Stimulated activated CD4-positive, alpha-beta T cell treated with anti-CD3 and anti-CD28 coated beads, TNF-alpha, amount 100 ng/mL, for 4 hours (primary cell): ENCODE measurements around the gene ANAPC2.

Source experiments
- DNase-seq, 3 experiments: peaks; one replicate each; pipeline ENCODE4 v3.0.0-alpha.2; 2020; ENCODE audit warnings: low read depth in 3 of 3

Gene ANAPC2

GRCh38 chr9:137162505-137163364 is 25.6 kb downstream of the ANAPC2 start:
- no peak for DNase-seq

- DNase-seq, result no peak
Measured at GRCh38 chr9:137161558-137162486, 26.5 kb downstream of the ANAPC2 start.

- DNase-seq, result no peak
Measured at GRCh38 chr9:137160716-137161557, 27.4 kb downstream of the ANAPC2 start.

DNA sequence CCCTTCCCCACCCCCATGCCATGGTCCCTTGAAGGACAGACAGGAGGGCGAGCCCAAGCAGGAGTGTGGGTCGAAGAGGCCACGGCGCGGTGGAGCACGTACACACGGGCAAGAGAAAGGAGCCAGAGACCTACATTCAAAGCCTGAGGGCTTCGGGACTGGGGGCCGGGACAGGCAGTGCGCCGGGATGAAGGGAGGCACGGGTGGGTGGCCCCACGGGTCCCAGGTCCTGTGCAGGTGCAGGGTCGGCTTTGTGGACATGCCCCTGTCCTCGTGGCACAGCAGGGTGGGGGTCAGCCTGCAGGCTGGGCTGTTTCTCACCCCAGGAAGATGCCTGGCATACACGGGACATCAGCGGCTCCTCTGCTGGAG is 28.3 kb downstream of the ANAPC2 start:
- DNase-seq, result no peak

GRCh38 chr9:137159105-137160053 is 29.0 kb downstream of the ANAPC2 start:
- DNase-seq, result no peak

GRCh38 chr9:137158625-137159024 is 29.7 kb downstream of the ANAPC2 start:
- no peak for DNase-seq

- no peak for DNase-seq
Measured at GRCh38 chr9:137157618-137158415, 30.5 kb downstream of the ANAPC2 start.

GRCh38 chr9:137156567-137157375 is 31.6 kb downstream of the ANAPC2 start:
- peak; percentile 37 to 65 (median 59) for DNase-seq

DNA sequence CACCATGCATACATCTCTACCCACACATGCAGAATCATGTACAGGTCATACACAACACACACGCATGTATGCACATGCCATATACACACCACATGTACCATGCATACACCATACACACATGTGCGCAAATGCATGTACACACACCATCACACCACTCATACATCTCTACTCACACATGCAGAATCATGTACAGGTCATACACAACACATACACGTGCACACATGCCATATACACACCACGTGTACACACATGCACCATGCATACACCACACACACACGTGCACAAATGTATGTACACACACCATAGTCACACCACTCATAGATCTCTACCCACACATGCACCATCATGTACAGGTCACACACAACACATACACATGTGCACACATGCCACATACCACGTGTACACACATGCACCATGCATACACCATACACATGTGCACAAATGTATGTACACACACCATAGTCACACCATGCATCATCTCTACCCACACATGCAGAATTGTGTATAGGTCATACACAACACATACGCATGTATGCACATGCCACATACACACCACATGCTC is 35.4 kb downstream of the ANAPC2 start:
- no peak for DNase-seq

DNA sequence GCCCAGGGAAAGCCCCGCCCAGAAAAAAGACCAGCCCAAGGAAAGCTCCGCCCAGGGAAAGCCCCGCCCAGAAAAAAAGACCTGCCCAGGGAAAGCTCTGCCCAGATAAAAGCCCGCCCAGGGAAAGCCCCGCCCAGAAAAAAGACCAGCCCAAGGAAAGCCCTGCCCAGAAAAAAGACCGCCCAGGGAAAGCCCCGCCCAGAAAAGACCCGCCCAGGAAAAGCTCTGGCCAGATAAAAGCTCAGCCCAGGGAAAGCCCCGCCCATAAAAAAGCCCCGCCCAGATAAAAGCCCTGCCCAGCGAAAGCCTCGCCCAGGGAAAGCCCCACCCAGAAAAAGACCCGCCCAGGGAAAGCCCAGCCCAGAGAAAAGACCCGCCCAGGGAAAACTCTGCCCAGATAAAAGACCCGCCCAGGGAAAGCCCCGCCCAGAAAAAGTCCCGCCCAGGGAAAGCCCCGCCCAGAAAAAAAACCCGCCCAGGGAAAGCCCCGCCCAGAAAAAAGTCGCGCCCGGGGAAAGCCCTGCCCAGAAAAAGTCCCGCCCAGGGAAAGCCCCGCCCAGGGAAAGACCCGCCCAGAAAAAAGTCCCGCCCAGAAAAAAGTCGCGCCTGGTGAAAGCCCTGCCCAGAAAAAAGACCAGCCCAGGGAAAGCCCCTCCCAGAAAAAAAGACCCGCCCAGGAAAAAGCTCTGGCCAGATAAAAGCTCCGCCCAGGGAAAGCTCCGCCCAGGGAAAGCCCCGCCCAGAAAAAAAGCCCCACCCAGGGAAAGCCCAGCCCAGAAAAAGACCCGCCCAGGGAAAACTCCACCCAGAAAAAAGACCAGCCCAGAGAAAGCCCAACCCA is 37.5 kb downstream of the ANAPC2 start:
- DNase-seq, result no peak

DNA sequence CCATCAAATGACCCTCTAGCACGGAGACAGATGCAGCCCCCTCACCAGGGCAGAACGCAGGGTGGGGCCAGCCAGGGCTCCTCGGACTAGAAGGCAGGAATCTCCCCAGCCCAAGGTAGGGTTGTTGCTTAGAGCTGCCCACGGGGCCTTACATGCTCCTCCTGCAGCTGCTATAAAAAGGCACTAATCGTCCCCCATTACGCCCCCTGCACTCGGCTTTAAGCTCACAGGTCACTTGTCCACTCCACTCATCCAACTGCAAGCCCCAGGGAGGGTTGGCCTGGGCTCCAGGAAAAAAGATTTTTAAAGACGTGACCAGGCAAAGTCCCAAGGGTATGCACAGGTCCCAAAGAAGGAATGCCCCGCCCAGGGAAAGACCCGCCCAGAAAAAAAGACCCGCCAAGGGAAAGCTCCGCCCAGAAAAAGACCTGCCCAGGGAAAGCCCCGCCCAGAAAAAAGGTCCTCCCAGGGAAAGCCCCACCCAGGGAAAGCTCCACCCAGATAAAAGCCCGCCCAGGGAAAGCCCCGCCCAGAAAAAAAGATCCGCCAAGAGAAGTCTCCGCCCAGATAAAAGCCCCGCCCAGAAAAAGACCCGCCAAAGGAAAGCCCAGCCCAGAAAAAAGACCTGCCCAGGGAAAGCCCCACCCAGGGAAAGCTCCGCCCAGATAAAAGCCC is 38.3 kb downstream of the ANAPC2 start:
- no peak for DNase-seq

DNA sequence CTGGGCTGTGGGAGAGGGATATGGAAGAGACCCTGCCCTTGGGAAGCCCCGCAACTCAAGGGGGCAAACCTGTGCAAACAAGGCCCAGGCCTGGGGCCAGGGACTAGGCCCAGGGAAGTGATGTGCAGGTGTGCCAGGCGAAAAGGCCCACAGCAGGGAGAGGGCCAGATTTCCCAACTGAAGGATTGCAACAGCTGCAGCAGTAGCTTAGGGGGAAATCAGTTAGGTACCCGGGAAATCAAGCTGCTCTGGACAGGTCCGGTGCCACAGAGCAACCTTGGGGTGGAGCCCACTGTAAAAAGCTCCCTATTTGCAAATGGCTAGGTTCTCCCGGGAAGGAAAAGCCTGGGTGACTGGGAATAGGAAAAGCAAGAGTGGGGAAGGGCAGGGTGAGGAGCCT is 39.0 kb downstream of the ANAPC2 start:
- no peak for DNase-seq

DNA sequence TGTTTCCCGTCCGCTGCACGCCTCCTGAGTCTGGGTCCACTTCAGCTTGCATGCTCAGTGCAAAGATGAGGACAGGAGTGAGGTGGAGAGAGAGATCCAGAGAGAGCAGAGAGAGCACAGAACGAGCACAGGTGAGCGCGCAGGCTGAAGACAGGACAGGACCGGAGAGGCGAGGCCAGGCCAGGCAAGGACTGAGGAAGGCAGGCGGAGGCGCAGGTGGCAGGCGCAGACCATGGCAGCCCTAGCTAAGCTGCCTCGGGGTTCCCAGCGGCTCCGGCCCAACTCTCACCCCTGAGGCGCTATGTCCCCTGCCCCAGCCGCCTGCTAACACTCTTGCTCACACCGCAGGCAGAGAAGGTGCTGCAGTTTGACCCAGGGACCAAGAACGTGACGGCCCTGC is 39.7 kb downstream of the ANAPC2 start:
- DNase-seq, result no peak

- no peak for DNase-seq
Measured at GRCh38 chr9:137148242-137148641, 40.1 kb downstream of the ANAPC2 start.

GRCh38 chr9:137147793-137148160 is 40.6 kb downstream of the ANAPC2 start:
- DNase-seq, result no peak

GRCh38 chr9:137147091-137147792 is 41.1 kb downstream of the ANAPC2 start:
- DNase-seq, result no peak

- DNase-seq, result no peak
Measured at GRCh38 chr9:137146527-137146918, 41.8 kb downstream of the ANAPC2 start.
